KMS-11 (cell line): ENCODE data around the gene LY6G6F.

ENCODE experiments used
- H2AFZ ChIP-seq: fragments of 200-600 bp; sonication (generic); 2 replicates; pipeline ENCODE4 v1.6.1; 2016; ENCODE audit warnings: antibody characterized with exemption, mixed run types, low read depth
- H3K27ac ChIP-seq: fragments of 200-600 bp; sonication (generic); 2 replicates; pipeline ENCODE4 v1.6.1; 2016; ENCODE audit warnings: mild to moderate bottlenecking, mixed run types
- H3K27me3 ChIP-seq: fragments of 200-600 bp; sonication (generic); 2 replicates; pipeline ENCODE4 v1.6.1; 2017; ENCODE audit warnings: mild to moderate bottlenecking, low read depth, mixed run types, moderate library complexity; ENCODE audit not compliant: insufficient read depth
- H3K36me3 ChIP-seq: fragments of 200-600 bp; sonication (generic); 2 replicates; pipeline ENCODE4 v1.6.1; 2017; ENCODE audit warnings: mild to moderate bottlenecking, mixed run types; ENCODE audit not compliant: insufficient read depth
- H3K4me1 ChIP-seq: fragments of 200-600 bp; sonication (generic); 2 replicates; pipeline ENCODE4 v1.6.1; 2016; ENCODE audit warnings: mild to moderate bottlenecking, low read depth, mixed run types; ENCODE audit not compliant: poor library complexity, severe bottlenecking
- H3K4me2 ChIP-seq: fragments of 200-600 bp; sonication (generic); 2 replicates; pipeline ENCODE4 v1.7.0; 2016; ENCODE audit warnings: mild to moderate bottlenecking, mixed run types
- H3K4me3 ChIP-seq: fragments of 200-600 bp; sonication (generic); IDR thresholded peaks from 2 replicates; pipeline ENCODE4 v1.6.1; 2017; ENCODE audit warnings: low read depth, low read length, mixed read lengths; ENCODE audit not compliant: insufficient read depth
- H3K79me2 ChIP-seq: fragments of 200-600 bp; sonication (generic); 2 replicates; pipeline ENCODE4 v1.6.1; 2016; ENCODE audit warnings: low read depth, mixed run types; ENCODE audit not compliant: insufficient read depth
- H3K9ac ChIP-seq: fragments of 200-600 bp; sonication (generic); 2 replicates; pipeline ENCODE4 v1.6.1; 2016; ENCODE audit warnings: mild to moderate bottlenecking, mixed run types
- H4K20me1 ChIP-seq: fragments of 200-600 bp; sonication (generic); 2 replicates; pipeline ENCODE4 v1.6.1; 2016; ENCODE audit warnings: mild to moderate bottlenecking, mixed run types; ENCODE audit not compliant: insufficient read depth
- TF ChIP-seq, protein P1 (sequence below): fragments of 200-600 bp; sonication (generic); conservative IDR thresholded peaks from 2 replicates; pipeline ENCODE4 v1.6.1; 2017; ENCODE audit warnings: low read depth, mild to moderate bottlenecking, antibody characterized with exemption, low read length, moderate library complexity, mixed read lengths

The LY6G6F gene

DNA sequence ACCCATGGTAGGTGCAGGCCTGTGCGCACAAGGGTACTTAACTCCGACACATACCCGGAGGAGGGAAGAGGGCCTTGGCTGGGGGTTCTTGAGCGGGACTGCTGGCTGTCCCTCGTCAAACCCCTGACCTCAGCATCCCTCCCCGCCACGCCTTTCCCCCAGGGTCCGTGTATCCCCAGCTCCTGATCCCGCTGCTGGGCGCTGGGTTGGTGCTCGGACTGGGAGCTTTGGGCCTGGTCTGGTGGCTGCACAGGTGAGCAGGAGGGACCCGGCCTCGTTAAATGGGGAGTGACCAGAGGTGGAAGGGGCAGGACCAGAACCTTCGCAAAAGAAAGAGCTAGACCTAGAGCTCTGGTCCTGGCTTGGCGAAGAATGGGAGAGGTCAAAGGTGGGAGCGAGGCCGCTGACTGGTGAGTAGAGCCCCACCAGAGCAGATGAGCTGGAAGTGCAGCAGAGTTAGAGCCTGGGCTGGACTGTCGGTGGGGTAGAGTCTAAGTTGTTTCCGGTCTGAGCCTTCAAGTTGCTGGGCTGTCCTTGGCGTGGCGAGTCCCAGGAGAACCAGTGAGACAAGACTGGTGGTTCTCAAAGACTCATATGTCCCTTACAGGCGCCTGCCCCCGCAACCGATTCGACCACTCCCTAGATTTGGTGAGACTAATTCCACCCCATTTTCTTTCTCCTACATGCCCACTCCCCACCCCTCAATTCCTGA lies 17.5 kb downstream of the LY6G6F start:
- Histone ChIP-seq H3K79me2 (no peaks in the 10 kb centered on the region), H3K4me1 (peaks cover 13% of the 10 kb centered on the region), H4K20me1 (no peaks in the 10 kb centered on the region), H3K27ac (no peak overlapping the region), H3K9ac (no peak overlapping the region), H3K4me3 (no peak overlapping the region), H3K27me3 (no peaks in the 10 kb centered on the region; the same call in 1 of the 2 replicates), H3K36me3 (no peaks in the 10 kb centered on the region), H2AFZ (no peak overlapping the region), H3K4me2 (no peak overlapping the region)
- TF ChIP-seq, protein P1, sequence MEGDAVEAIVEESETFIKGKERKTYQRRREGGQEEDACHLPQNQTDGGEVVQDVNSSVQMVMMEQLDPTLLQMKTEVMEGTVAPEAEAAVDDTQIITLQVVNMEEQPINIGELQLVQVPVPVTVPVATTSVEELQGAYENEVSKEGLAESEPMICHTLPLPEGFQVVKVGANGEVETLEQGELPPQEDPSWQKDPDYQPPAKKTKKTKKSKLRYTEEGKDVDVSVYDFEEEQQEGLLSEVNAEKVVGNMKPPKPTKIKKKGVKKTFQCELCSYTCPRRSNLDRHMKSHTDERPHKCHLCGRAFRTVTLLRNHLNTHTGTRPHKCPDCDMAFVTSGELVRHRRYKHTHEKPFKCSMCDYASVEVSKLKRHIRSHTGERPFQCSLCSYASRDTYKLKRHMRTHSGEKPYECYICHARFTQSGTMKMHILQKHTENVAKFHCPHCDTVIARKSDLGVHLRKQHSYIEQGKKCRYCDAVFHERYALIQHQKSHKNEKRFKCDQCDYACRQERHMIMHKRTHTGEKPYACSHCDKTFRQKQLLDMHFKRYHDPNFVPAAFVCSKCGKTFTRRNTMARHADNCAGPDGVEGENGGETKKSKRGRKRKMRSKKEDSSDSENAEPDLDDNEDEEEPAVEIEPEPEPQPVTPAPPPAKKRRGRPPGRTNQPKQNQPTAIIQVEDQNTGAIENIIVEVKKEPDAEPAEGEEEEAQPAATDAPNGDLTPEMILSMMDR: no peak

DNA sequence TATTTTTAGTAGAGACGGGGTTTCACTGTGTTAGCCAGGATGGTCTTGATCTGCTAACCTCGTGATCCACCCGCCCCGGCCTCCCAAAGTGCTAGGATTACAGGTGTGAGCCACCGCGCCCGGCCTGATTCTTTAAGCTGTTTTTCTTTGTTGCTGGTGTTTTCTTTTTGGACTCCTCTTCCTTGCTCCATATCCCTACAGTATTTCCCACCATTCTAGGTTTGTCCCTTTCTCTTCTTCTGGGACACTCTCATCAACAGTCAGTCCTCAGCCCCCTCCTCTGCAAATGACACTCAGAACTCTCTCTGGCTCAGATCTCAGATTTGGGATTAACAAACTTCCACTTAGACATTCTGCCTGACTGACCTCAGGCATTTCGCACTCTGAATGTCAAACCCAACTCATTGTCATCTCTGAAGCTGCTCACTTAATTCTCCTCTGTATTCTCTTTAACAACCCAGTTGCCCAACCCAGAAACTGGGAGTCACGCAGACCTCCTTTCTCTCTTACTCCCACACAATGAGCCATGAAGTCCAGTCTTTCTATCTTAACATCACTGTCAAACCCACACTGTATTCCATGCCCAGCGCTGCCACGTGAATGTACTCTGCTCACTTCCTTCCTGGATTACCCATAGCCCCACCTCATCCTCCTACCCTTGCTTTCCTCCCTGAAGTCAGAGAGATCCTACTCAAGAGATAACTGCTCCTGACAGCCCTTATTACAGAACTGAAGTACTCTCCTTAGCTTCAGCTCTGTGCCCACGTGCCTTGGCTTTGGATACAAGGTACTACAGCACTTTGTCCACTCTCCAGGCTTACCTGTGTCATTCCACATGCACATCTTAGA lies 19.1 kb downstream of the LY6G6F start:
- H3K9ac ChIP-seq: no peak overlapping the region
- H3K36me3 ChIP-seq: peaks cover 3% of the 10 kb centered on the region; the same call in 1 of the 2 replicates
- no peak overlapping the region for H3K27ac ChIP-seq
- H3K4me1 ChIP-seq: peaks cover 13% of the 10 kb centered on the region
- H3K4me2 ChIP-seq: no peak overlapping the region
- H3K4me3 ChIP-seq: no peak overlapping the region
- H4K20me1 ChIP-seq: no peaks in the 10 kb centered on the region
- no peak overlapping the region for H2AFZ ChIP-seq
- no peaks in the 10 kb centered on the region; the same call in 1 of the 2 replicates for H3K27me3 ChIP-seq
- no peaks in the 10 kb centered on the region for H3K79me2 ChIP-seq
- TF ChIP-seq, protein P1: no peak

DNA sequence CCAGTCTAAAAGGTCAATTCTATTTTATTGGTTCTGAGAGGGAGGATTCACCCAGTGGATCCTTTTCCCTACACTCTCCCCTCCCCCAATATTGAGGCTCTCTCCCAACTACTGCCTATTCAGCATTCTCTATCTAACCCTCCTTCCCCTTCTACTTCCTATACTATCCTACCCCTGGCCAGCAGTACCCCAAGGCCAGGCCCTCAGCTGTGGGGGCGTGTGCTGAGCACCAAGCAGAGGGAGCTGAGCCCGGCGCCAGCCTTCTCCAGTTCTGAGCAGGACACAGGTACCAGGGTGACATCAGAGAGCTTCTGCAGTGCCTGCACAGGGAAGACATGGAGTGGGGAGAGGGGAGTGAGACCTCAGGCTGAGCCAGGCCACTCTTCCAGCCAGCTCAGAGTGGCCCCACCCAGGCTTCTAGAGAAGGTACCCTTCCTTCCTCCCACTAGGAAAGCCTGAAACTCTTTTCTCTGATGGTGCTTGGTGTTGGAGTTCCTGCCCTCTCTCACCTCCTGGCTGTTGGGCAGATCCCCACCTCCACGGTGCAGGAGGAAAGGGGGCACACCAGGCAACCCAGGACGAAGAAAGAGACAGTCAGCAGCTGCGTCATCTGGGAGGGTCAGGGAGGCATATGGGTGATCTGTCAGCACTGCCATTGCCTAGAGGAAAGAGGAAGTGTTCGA lies 20.5 kb downstream of the LY6G6F start:
- no peak overlapping the region for H3K9ac ChIP-seq
- H3K27me3 ChIP-seq: no peaks in the 10 kb centered on the region
- H3K4me1 ChIP-seq: peaks cover 13% of the 10 kb centered on the region
- no peaks in the 10 kb centered on the region for H3K79me2 ChIP-seq
- no peak overlapping the region for H3K4me2 ChIP-seq
- H3K4me3 ChIP-seq: no peak overlapping the region
- H2AFZ ChIP-seq: no peak overlapping the region
- H3K27ac ChIP-seq: no peak overlapping the region
- H3K36me3 ChIP-seq: peaks cover 7% of the 10 kb centered on the region; the same call in 1 of the 2 replicates
- TF ChIP-seq, protein P1: no peak
- H4K20me1 ChIP-seq: no peaks in the 10 kb centered on the region

DNA sequence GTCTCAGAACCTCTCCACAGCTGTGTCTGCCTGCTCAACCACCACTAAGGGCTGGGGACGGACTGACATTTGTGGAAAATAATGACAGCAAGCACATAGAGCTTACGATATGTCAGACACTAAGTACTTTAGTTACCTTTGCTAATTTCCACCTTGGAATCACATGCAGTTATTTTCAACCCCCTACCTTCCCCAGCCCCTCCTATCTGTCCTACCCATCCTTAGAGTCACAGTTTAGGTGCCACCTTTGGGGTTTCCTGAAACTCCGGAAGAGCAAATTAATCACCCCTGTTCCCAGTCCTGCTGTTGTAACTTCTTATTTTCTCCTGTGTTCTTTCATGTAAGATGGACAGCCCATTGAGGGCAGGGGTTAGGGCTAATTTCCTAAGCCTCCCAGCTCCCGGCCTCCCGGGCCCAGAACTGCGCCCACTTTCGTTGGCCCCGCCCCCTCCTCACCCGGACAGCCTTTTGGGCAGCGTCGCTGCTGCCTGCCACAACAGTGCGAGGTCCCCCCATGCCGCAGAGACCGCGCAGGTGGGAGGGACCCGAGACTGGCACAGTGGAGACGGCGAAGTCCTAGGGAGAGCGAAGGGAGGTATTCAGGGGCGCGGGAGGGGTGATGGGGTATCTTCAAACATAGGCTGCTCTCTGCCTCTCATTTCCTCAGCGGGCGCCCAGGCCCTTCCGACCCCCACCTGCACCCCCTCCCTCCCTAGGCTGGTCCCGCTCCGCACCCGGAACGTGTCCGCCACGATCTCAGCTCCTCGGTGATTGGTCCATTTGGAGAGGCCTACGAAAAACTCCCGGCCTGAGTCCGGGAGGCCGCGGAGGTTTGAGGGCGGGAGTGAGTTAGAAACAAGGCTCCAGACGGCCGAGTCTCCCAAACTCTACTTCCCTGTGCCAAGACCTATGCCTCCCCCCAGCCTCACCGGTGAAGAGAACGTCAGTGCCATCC lies 21.3 kb downstream of the LY6G6F start:
- no peak overlapping the region for H3K27ac ChIP-seq
- TF ChIP-seq, protein P1: no peak
- no peak overlapping the region for H3K4me2 ChIP-seq
- no peak overlapping the region for H3K4me3 ChIP-seq
- H3K27me3 ChIP-seq: no peaks in the 10 kb centered on the region
- no peaks in the 10 kb centered on the region for H4K20me1 ChIP-seq
- peaks cover 7% of the 10 kb centered on the region; the same call in 1 of the 2 replicates for H3K36me3 ChIP-seq
- H3K9ac ChIP-seq: no peak overlapping the region
- H3K79me2 ChIP-seq: no peaks in the 10 kb centered on the region
- no peak overlapping the region for H2AFZ ChIP-seq
- H3K4me1 ChIP-seq: peaks cover 14% of the 10 kb centered on the region
